ENCODE measurements around the gene STK32B.
"Not testable (repeated sequence)": the region's sequence is repeated elsewhere in the genome, so short reads cannot be mapped to it uniquely, and the experiment has no call there.

The STK32B gene
- total RNA-seq: 0 to 2.2 (median 0.23) reads per million in 18 experiments

- peak; percentile 48 for DNase-seq
Observed at GRCh38 chr4:5051278-5052203, at the start of gene STK32B. Gene STK32B, plus strand, starts transcription at chr4:5051480.

GRCh38 chr4:5001641-5002040 is 49.6 kb upstream of the STK32B start:
- not testable (repeated sequence) for DNase-seq

GRCh38 chr4:5003372-5003857 is 47.9 kb upstream of the STK32B start:
- no peak for DNase-seq

GRCh38 chr4:5003918-5004317 is 47.4 kb upstream of the STK32B start:
- no peak for DNase-seq

GRCh38 chr4:5004496-5004895 is 46.8 kb upstream of the STK32B start:
- DNase-seq: no peak

- not testable (repeated sequence) for DNase-seq
Observed at GRCh38 chr4:5006932-5007331, 44.3 kb upstream of the STK32B start.

- no peak for DNase-seq
Observed at GRCh38 chr4:5009796-5010195, 41.5 kb upstream of the STK32B start.

- DNase-seq: no peak
Observed at GRCh38 chr4:5010984-5011383, 40.3 kb upstream of the STK32B start.

GRCh38 chr4:5012244-5012898 is 38.9 kb upstream of the STK32B start:
- no peak for DNase-seq

GRCh38 chr4:5012958-5013357 is 38.3 kb upstream of the STK32B start:
- no peak for DNase-seq

- DNase-seq: no peak
Observed at GRCh38 chr4:5014007-5014682, 37.1 kb upstream of the STK32B start.

- no peak for DNase-seq
Observed at GRCh38 chr4:5018096-5018495, 33.2 kb upstream of the STK32B start.

GRCh38 chr4:5018603-5019002 is 32.7 kb upstream of the STK32B start:
- DNase-seq: no peak

- DNase-seq: peak; percentile 14 to 45
Observed at GRCh38 chr4:5019274-5019673, 32.0 kb upstream of the STK32B start, which contains the start of gene CYTL1. Gene CYTL1, minus strand, starts transcription at chr4:5019458. Its CDS starts 13 bp downstream, at chr4:5019445.

GRCh38 chr4:5019796-5020195 is 31.5 kb upstream of the STK32B start:
- no peak for DNase-seq

- DNase-seq: no peak
Observed at GRCh38 chr4:5020341-5020740, 30.9 kb upstream of the STK32B start.

- DNase-seq: peak; percentile 5 to 37
Observed at GRCh38 chr4:5021546-5021945, 29.7 kb upstream of the STK32B start.

GRCh38 chr4:5024673-5025072 is 26.6 kb upstream of the STK32B start:
- DNase-seq: no peak

- DNase-seq: no peak
Observed at GRCh38 chr4:5026371-5026770, 24.9 kb upstream of the STK32B start.

GRCh38 chr4:5027346-5027745 is 23.9 kb upstream of the STK32B start:
- DNase-seq: no peak

GRCh38 chr4:5028480-5028879 is 22.8 kb upstream of the STK32B start:
- no peak for DNase-seq

GRCh38 chr4:5029447-5029846 is 21.8 kb upstream of the STK32B start:
- no peak for DNase-seq

GRCh38 chr4:5030221-5030620 is 21.1 kb upstream of the STK32B start:
- DNase-seq: no peak
